HG02852 (cell line): ENCODE data around the gene DGKD.
A peak's percentile ranks its signal among the peaks of the same experiment; 100 is the strongest.
"Not testable (repeated sequence)": the region's sequence is repeated elsewhere in the genome, so short reads cannot be mapped to it uniquely, and the experiment has no call there.

Experiments used
- ATAC-seq: cut with Tn5 transposase; IDR thresholded peaks from one replicate; pipeline ENCODE4 v1.9.1; 2021; ENCODE audit warnings: mild to moderate bottlenecking, moderate library complexity; ENCODE audit not compliant: unreplicated experiment

The DGKD gene

DNA sequence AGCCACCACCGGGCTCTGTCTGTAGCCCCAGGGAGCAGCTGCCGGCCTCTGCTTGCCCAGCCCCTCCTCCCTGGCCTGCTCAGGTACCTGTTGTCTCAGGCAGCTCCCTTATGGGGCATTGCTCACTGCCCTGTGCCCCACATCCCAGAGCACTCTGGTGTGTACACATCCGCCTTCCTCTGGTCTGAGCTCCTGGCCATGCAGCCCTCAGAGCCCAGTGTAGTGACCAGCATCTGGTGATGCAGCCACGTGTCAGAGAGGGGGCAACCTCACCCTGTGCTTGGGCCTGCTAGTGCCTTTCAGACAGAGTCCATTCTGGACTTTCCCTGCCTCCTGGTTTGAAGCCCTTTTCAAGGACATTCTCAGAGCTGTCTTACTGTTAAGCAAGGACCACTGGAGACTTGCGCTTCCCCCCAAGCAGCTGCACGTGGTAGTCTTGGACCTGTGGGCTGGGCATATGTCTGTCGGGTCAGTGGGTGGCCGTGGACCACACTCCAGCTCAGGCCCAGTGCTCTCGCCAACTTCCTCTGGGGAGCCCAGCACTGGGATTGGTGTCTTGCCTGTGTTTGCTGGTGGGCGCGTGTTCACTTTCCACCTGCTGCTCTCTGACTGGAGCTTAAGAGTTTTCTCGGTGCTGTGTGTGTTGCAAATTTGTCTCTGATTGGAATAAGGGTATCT, 30.7 kb downstream of the DGKD start:
- ATAC-seq: peak; percentile 10

DNA sequence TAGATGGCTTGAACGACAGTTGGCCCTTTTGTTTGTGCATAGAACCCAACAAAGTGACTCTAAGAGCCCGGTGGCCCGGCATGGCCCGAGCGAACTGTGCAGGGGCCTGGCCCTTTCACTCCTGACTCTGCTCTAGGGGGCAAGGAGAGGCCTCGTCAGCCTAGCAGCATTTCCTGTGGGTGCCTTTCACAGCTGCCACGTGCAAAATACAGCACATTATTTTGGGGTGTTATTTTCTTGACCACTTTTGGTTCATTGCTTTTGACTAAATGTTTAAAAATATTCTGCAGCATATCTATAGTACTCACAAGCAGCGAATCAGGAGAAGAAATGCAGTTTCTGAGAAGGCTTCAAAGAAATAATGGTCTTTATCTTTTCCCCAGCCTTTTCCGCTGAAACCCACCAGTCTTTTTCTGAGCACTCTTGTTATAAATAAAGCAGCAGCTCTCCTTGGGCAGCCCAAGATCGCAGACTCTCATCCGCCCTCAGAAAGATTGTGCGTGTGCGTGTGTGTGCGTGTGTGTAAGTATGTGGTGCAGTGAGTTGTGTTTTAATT, 31.3 kb downstream of the DGKD start:
- ATAC-seq: peak; percentile 76

DNA sequence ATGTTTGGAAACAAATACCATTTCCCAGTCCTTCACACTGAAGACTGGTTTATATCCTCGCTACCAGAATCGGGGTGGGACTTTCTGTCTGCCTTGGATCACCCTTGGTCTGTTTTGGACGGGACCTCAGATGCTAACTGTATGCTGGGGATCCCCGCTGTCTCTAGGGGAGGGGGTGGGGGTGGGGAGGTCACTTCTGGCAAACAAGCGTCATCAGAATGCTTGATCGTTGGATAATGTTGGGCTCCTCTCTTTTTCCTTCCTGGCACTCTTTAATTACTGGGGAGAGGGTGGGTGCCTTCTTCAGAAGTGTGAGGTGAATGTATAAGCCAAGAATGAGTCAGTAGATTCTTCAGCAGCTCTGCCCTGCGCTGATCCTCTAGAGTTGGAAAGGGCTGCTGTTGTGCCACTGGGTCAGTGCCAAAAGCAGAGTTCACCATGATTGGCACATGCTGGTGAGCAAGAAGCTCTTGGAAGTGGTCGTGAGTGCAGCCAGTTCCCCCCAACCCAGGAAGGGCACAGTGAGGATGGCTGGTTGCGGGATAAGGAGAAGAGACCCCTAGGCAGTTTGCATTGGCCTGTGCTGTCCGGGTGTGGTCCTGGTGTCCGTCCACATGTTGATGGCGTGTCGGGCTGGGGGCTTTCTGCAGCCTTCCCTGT, 32.2 kb downstream of the DGKD start:
- no peak for ATAC-seq

DNA sequence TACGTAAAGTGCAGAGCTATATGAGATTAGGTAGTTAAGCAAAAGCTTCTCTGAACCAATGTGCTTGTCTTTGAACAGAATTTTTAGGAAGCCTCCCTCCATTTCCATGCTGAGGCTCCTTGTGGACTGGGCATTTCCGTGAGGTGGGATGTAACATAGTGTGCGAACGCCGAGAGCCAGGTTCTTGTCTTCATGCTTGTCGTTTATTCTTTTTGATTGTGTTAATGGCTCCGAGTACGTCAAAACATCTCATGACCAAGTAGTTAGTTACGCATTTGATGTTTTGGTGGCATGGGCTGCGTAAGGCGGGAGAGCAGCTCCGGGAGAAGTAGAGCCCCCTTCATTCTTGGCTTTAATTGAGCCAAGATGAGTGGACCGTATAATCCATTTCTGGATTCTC, 32.9 kb downstream of the DGKD start:
- no peak for ATAC-seq

DNA sequence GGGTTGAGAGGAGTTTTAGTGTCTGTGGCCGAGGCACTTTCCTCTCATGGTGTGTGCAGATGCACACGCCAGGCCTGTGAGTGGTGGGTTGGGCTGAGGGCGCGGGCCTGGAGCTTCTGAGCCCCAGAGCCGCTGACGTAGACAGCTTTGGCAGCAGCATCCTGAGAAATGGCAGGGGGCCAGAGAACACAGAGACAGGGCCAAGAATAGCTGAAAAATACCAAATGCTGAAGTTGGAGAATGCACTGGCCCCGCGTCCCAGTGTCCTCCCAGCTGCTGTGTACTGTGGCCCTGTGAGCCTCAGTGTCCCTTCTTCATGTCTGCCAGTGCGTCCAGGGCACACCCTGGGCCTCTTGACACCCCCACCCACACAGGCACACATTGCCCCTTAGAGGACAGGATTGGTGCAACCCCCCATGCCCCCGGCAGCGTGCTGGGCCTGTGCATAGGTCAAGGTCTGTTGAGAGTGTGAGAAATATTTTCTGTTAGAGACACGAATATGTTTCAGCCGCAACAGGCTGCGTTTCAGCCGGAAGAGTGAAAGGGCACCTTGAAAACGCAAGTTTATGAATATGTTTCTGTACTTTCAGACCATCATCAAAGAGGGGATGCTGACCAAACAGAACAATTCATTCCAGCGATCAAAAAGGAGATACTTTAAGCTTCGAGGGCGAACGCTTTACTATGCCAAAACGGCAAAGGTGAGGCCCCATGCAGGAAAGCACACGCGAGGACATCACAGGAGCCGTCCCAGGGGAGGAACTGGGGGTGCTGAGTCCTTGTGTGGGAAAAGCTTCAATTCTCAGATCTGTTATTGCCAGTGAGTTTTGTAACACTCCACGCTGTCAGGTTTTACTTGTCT, 33.6 kb downstream of the DGKD start:
- ATAC-seq: no peak

DNA sequence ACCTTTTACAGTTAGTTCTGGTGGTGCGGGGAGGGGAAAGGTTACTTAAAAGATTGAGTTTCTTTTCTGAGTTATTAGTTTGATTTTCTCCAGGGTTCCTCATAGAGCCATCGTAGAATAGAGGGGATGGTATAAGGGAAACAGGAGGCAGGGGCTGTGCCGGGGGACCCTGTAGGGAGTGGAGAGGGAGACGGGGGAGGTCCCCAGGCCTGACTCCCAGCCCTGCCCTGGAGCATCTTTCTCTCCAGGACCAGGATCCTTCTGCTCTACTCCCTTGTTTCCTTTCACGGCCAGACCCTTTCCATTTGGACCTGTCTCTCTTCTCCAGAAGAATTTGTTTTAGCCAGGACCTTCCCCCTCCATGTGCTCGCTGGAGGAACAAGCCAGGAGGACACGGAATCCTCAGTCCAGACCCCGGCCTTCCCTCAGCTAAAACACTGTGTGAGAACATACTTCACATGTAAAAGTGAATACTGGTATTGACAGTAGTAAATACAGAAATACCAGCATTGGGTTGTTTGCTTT, 35.4 kb downstream of the DGKD start:
- no peak for ATAC-seq

DNA sequence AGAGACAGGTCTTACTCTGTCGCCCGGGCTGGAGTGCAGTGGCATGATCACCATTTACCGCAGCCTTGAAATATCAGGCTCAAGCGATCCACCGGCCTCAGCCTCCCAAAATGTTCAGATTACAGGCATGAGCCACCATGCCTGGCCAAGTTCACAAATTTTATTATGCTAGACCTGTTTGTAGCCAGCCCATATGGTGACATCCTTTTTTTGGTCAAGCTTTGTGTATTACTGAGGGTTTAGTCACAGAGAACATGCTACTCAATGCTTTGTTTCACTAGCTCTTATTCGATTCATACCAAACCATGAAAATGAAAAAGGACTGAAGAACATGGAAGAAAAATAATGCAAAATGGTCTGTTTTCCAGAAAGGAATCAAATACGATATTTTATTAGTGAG, 41.4 kb downstream of the DGKD start:
- no peak for ATAC-seq

DNA sequence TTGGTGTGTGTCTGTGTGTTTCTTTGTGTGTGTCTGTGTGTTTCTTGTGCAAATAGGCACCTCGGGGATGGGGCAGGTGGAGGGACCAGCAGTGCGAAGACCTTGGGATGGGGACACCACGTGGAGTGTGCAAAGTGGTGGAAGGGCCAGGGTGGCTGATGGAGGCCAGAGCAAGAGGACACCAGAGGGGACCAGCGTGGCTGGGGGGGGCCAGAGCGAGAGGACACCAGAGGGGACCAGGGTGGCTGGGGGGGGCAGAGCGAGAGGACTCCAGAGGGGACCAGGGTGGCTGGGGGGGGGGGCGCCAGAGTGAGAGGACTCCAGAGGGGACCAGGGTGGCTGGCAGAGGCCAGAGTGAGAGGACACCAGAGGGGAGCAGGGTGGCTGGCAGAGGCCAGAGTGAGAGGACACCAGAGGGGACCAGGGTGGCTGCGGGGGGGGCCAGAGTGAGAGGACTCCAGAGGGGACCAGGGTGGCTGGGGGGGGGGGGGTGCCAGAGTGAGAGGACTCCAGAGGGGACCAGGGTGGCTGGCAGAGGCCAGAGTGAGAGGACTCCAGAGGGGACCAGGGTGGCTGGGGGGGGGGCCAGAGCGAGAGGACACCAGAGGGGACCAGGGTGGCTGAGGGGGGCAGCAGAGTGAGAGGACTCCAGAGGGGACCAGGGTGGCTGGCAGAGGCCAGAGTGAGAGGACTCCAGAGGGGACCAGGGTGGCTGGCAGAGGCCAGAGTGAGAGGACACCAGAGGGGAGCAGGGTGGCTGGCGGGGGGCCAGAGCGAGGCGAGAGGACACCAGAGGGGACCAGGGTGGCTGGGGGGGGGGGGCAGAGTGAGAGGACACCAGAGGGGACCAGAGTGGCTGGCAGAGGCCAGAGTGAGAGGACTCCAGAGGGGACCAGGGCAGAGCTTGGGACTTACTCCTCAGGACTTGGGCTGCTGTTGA, 42.7 kb downstream of the DGKD start:
- not testable (repeated sequence) for ATAC-seq

DNA sequence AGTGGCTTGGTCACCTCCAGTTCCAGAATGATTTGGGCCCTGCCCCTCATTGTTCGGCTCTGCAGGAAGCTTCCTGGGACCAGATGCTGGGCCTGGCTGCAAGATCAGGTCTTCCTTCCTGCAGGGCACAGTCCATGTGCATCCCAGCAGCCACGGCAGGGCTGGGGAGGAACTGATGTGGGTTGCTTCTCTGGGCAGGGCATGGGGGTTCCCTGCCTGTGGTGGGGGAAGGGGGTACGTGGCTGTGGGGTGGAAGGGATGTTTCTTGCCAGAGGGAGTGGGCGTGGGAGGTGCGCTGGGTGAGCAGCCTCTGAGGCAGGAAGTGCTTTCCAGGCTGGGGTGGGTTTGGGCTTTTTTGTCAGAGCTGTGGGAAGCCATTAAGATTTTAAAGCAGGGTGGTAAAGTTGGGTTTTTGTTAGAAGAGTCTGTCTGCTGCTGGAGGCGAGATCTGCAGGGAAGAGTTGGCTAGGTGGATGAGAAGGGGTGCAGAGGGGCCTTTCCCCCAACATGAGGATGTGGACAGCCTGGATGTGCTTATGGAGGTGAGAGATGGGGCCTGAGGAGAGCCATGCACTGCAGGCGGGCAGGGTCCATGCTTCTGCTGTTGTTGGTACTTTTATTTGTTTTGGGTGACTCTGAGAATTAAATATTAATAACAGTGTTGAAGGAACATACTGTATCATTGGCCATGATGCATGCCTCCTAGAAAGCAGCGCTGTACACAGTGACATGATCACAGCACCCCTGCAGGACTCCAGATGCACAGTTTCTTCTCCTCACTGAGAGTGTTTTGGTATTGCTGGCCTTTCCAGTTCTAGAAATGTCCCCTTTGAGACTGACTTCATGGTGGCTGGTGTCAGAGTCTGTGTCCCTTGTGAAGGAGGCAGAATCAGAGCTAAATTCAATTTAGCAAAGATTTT, 45.3 kb downstream of the DGKD start:
- no peak for ATAC-seq

DNA sequence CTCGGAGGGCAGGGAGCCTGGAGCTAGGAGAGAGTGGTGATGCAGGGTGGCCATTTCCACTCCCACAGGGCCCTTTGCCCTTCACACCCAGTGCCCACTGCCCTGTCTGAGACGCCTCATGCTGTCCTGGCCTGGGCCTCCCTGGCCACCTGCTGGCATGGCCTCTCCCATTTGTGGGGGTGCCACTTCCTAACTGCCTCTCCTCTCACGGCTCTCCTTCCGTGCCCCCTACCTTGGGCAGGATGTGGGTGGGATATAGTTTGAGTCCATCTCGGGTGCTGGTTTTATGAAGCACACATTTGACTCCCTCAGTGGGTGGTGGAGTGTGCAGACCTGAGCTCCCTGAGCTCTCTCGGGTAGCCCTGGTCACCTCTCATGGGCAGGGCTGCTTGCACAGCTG, 46.0 kb downstream of the DGKD start:
- ATAC-seq: no peak

DNA sequence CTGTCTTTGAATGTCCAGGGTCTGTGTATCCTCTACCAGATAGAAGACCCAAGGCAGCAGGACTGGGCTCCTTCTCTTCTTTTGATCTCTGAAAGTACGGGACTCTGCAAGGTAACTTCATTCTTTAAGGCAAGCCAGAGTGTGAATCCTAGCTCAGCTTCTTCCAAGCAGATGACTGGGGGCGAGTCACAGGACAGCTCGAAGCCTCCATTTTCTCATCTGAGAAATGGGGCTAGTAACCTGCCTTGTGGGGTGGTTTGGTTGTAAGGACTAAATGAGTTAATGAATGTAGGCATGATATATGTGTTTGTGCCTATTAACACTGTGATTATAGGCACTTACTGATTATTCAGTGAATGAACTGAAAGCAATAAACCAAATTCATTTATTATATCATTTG, 46.7 kb downstream of the DGKD start:
- no peak for ATAC-seq

DNA sequence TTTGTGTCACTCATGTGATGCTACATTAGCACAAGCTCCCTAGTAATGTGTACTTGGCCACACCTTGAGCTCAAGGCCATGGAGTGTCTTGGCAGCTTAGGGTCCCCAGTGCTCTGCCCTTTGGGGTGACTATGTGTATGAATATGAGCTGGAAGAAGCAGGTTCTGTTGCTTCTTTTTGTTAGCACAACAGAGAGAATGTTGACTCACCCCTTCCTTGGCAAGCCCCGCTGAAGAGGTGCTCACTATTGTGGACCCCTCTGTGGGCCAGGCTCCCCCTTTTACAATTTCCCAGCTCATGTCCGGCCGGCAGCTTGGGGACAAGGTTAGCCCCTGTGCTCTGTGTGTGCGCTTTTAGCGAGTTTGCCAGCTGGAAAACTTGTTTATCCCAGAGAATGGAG, 48.1 kb downstream of the DGKD start:
- ATAC-seq: no peak

DNA sequence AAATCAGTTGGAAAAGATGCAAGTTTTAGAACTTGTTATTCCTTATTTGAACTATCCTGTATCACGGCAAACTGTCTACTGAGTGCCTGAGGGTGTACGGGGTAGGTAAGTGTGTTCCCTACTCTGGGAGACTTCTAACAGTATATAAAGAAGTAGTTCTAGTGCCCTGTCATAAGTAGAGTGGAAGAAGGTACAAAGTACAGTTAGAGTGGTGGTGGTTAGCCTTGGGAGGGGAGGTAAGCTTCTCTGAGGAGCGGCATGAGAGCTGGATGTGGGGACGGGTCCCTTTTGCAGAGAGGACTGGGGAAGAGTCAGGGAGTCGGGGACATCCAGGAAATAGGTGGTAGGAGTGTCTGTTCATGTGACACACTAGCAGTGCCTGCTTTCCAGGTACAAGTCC, 48.5 kb downstream of the DGKD start:
- ATAC-seq: no peak

DNA sequence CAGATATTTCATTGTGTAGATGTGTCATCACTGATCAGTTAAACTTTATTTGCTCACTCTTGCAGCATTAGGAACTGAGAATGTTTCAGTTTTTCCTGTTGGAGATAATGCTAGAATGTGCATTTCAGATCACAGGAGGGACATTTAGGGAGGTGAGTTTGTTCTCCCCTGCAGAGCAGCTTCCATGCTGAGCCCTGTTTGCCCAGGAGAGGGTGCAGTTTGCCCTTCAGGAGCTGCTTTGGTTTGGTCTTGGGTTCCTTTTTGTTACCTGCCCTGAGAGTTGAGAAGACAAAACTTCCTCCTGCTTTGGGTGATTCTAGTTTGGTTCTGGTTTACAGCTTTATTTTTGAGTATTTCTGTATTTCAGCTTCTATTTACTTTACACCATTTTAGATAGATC, 49.9 kb downstream of the DGKD start:
- no peak for ATAC-seq

DNA sequence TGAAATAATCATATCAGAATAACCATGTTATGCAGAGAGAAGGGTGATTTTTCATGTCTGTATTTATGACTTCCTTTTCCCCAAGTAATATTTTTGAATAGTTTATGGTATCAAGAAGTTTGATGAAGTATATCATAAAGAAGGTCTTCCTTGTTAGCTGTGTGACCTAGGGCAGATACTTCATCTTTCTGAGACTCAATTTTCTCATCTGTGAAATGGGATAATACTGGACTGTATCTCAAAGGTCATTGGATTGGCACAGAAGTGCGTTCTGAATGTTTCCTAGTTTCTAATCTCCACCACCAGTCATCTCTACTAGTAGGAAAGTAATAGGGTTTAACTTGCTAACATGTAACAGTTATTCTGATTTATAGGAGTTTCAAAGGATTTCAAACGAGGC, 52.6 kb downstream of the DGKD start:
- ATAC-seq: no peak

DNA sequence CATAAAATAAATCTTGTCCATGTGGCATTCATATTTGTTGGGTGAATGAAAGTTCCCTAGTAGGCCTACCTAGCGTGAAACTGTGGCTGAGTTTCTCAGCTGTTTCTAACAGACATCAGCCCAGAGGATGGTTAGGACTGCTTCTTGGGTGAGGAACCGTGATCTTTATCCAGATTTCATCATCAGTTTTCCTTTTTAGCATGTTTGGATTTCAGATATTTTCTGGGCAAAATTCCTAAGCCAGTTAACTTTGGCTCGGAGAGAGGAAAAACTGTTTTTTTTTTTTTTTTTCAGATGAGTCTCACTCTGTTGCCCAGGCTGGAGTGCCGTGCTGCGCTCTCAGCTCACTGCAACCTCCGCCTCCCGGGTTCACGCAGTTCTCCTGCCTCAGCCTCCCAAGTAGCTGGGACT, 53.5 kb downstream of the DGKD start:
- no peak for ATAC-seq

DNA sequence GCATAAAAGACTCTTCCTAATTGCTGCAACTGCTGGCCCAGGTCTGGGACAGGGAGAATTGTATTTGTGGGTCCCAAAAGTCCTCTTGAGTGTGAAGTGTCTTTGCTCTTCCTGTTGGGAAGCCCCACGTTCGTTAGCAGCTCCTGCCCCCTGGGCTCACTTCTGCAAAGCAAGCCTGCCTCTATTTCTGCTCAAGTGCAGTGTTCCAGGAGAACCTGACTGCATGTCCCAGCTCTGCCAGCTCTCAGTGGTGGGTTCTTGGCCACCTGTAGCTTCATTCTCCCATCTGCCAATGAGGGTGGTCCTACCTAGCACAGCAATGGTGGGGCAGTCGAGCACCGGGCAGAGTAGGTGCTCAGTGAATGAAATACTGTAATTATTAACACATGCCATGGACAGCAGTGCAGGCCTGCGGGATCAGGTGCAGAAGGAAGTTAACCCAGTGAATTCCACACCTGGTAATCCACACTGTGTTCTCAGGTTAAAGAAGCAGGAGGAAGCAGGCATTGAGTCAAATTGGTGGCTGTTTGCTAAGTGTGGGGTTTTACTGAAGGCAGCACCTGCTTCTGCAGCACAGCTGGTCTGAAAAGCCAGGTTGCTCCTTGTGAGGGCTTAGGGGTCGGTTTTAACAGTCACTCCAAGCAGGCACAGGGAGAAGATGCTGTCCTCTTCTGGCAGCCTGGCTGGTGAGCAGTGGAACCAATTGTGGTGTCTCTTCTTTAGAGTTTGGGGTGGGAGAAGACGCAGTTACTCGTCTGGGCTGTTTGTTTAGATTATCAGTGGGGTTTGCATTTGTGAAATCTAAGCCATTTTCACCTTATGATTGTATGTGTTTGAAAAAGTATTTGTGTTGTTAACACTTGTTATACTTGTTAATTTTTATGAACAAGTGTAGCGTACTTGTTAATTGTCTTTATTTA, 54.3 kb downstream of the DGKD start:
- no peak for ATAC-seq

DNA sequence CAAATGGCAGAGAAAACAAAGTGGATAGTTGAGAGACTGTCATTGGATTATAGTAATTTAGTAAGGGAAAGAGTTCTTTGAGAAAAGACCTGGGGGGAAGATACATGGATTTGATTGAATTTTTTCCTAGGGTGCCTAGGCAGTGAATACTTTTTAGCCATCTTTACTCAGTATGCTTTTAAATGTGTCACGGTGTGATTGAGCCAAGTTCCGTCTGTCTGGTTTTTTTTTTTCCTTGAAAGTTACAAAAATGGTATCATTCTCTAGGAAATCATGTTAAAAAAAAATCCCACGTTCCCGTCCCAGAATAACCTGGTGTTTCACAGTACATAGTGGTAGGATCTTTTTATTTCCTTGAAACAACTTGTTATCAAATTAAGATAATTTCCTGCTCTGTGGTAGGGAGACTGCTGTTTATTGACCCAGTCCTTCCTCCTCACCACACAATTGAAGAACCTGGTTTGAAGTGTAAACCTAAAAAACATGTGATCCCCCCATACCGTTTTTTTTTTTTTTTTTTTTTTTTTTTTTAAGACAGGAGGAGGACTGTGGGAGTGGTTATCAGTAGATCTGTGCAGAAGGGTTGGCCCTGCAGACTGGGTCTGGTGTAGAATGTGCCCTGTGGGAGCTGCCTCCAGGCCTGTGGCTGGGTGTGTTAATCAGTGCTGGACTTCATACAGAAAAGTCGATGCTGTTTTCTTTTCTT, 55.1 kb downstream of the DGKD start:
- no peak for ATAC-seq
